Epithelial cell of proximal tubule (primary cell): ENCODE results near the gene HTR3E. TPM values are rescaled to one million over a fixed set of nuclear protein-coding genes. Genes with fewer than 3 reads are reported as not detected.
"Not testable (repeated sequence)": the region's sequence is repeated elsewhere in the genome, so short reads cannot be mapped to it uniquely, and the experiment has no call there.

ENCODE experiments used
- DNase-seq: peaks from one replicate; pipeline ENCODE4 v3.0.0-alpha.2; 2011; ENCODE audit warnings: low read depth
- H3K4me3 ChIP-seq: 2 replicates; pipeline ENCODE4 v1.5.1; 2011; ENCODE audit warnings: low read depth, mild to moderate bottlenecking, low read length
- total RNA-seq: library from RNA; depleted of rRNA; stranded (reverse); fragments of >200 nt; gene quantifications from 2 replicates; pipeline ENCODE4 v1.2.3, GENCODE V29; 2015
- TF ChIP-seq, protein P1 (sequence below): conservative IDR thresholded peaks from 2 replicates; pipeline ENCODE4 v1.5.1; 2012; ENCODE audit warnings: low read depth, mild to moderate bottlenecking, low read length

HTR3E gene
- total RNA-seq, 1 donor from 2014 or later: not detected

DNA sequence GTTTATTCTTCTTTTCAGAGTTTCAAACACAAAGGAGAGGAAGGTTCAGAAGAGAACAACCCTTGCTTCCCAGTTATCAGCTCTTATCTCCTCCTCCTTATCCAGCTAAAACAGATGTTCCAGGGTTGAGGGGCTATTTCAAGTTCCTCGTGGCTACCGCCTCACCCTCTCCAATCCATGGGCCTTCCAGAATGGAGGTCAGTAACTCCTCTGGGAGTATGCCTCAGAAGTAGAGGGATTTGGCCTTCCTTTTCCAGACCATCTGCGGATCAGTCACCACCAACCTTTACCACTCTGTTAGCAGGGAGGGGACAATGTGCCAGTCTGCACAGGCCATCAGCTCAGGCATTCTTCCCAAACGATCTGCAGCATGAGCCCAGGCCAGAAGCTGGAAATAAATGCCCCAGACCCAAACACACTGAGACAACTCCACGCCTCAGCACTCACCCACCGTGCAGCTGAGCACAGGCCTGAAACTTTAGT lies 29.2 kb upstream of the HTR3E start:
- no peak for DNase-seq
- no peak overlapping the region for H3K4me3 ChIP-seq
- TF ChIP-seq, protein P1, sequence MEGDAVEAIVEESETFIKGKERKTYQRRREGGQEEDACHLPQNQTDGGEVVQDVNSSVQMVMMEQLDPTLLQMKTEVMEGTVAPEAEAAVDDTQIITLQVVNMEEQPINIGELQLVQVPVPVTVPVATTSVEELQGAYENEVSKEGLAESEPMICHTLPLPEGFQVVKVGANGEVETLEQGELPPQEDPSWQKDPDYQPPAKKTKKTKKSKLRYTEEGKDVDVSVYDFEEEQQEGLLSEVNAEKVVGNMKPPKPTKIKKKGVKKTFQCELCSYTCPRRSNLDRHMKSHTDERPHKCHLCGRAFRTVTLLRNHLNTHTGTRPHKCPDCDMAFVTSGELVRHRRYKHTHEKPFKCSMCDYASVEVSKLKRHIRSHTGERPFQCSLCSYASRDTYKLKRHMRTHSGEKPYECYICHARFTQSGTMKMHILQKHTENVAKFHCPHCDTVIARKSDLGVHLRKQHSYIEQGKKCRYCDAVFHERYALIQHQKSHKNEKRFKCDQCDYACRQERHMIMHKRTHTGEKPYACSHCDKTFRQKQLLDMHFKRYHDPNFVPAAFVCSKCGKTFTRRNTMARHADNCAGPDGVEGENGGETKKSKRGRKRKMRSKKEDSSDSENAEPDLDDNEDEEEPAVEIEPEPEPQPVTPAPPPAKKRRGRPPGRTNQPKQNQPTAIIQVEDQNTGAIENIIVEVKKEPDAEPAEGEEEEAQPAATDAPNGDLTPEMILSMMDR: no peak

DNA sequence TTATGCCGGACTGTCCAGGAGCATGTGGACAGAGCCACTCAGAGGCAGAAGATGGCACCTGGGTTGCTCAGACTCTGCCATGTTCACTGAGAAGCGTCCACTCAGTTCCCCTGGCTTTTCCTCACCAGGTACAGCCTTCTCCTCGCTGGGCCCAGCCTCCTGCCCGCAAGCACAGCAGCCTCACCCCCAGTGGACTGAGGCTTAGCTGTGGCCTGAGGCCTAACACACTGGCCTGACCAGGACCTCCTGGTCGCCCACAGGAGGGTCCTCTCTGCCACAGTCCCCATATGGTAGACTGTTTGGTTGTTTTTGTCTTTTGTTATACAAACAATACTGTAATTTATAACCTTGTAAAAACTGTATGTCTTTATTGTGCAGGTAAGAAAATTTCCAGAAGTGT lies 28.5 kb upstream of the HTR3E start:
- TF ChIP-seq, protein P1: no peak
- no peak overlapping the region for H3K4me3 ChIP-seq
- DNase-seq: no peak

- H3K4me3 ChIP-seq, DNase-seq: not testable (repeated sequence)
Observed at GRCh38 chr3:184071142-184071541, 25.7 kb upstream of the HTR3E start.

DNA sequence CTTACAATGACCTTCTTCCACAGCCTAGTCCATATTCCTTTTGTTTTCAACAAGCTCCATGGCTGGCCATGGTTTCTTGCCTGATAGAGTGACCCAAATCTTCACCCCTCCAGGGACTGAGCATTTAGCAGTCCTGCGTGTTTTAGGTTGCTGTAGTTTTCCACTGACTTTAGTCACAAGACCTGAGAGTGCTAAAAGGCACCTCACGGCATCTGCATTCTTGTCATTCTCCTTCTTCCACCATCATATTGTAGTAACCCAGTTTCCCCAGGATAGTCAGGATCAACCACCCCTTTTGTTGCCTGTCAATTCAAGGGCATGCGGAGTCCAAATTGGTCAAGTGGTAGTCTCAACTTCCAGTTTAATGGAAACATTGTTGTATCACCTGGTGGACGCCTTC lies 23.2 kb upstream of the HTR3E start:
- TF ChIP-seq, protein P1: no peak
- H3K4me3 ChIP-seq: no peak overlapping the region
- DNase-seq: no peak

DNA sequence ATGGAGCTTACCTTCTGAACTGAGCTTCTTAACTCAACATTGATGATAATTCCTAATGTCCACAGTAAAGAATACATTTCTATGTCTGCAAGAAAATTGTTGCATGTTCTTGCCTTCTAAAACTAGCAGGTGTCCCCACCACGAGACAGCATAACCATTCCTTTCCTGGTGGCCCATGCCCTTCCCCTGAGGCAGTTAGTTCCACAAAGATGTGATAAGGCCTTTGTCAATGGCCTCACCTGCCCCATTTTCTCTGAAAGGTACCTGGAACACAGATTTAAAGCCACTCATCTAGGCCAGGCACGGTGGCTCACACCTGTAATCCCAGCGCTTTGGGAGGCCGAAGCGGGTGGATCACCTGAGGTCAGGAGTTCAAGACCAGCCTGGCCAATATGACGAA lies 21.0 kb upstream of the HTR3E start:
- DNase-seq: no peak
- TF ChIP-seq, protein P1: no peak
- H3K4me3 ChIP-seq: no peak overlapping the region

DNA sequence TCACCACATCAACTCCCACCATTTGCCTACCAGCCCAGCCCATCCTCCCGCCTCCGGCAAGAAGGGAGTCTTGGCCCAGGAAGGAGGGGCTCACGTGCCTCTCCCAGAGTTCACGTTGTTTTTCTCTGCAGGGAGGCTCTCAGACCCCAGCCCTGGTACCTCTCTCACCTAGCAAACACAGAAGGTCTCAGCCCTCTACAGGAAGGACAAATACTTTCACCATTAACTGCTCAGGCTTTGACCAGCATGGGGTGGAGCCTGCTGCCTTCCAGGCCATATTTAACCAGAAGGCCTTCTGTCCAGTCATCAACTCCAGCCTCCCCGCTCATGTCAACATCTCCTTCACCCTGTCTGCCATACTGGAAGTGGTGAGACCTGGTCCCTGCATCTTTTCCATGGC lies 19.0 kb upstream of the HTR3E start:
- DNase-seq: no peak
- TF ChIP-seq, protein P1: no peak

GRCh38 chr3:184078851-184079250 lies 18.0 kb upstream of the HTR3E start:
- DNase-seq: no peak
- TF ChIP-seq, protein P1: no peak
- H3K4me3 ChIP-seq: no peak overlapping the region

More for the DNA sequence above, 19.0 kb upstream of the HTR3E start:
- H3K4me3 ChIP-seq: no peak overlapping the region
